HT-29 (cell line): ENCODE results near the gene FAM20C. TPM values are rescaled to one million over a fixed set of nuclear protein-coding genes. Genes with fewer than 3 reads are reported as not detected.

Experiments used
- DNase-seq: peaks from one replicate; pipeline ENCODE4 v3.0.0-alpha.2; 2015; ENCODE audit warnings: low spot score
- total RNA-seq: library from RNA; depleted of rRNA; stranded (reverse); fragments of >200 nt; shearing (Covaris generic); gene quantifications from 2 replicates; pipeline ENCODE4 v1.2.3, GENCODE V29; 2014; rRNA removed

Gene FAM20C
- not detected in 2 replicates for total RNA-seq

DNA sequence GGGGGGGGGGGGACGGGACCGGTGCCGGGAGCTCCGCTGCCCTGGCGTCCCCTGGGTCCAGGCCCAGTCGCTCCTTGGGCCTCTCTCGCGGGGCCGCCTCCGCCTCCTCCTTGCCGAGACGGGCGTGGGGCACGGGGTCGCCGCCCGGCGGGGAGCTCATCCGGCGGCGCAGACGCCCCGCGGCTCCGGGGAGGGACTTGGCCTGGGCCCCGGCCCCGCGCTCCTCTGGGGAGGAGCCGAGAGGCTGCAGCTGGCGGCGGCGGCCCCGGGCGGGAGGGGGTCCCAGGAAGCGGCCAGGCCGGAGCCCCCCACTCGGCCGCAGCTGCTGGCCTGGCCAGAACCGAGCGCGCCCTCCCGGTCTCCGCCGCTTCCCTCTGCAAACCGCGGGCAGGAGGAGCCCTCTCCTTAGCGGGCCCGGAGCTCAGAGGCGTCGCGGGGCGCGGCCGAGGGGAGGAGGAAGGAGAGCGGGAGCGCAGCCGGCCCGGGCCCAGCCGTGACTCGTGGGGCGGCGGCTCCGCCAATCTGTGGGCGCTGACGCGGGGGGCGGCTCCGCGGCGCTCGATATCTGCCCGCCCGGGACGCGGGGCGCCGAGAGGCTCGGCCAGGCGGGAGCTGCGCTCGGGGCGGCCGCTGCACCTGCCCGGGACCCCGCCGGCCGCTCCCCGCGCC lies at the start of gene FAM20C:
FAM20C (plus strand) TSS at position 591 of the 669 bp plus-strand sequence. CDS start 629 bp downstream, outside the sequence.
- DNase-seq = no peak

DNA sequence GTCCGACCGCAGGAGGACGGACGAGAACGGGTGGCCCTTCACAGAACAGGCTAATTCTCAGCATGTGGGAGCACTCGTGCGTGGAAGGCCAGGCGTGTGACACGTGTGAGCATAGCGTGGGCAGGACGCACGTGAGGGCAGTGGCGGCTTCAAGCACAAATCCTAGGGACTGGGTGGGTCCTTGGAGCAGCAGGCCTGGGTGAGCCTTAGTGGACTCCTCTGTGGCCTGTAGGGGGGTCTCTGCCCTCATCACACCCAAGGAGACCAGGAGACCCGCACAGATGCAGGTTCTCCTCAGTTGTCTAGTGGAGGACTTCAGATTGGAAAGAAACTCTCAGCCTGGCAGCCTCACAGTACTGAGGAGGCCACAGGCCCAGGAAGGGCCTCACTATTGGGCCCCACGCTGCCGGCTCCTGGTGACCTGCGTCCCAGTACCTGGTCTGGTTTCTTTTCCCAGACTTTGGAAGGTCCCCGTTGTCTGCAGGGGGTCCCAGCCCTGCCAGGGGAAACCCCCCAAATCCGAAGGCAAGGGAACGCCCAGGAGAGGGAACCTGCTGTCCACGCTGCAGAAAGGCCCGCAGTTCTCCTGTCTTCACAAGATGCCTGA lies 49.1 kb upstream of the FAM20C start:
- DNase-seq = no peak

DNA sequence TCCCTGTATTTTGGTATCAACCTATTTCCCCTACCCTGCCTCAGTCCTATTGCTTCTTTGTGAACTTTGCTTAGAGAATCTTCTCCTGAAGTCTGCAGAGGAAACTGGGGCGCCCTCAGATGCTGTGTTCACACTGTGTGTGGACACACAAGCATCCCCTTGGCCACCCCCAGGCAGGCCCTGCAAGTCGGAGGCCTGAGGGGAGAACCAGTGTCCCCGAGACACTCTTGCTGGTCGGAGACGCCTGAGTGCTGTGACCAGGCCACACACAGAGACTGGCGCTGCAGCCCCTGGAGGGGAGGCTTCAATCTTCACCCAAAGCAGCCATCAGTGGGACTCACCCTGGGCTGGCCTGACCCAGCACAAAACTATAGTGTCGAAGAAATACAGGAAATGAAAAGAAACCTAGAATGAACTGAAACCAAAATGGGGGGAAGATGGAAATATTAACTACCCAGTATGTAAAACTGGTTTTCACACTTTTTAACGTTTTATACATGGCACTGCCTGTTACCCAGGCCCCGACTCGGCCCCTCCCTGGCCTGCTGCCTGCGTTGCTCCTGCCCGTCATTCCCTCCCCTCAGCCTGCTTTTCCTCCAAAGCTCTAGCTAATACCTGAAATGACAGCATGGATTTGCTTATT lies 48.4 kb upstream of the FAM20C start:
- no peak for DNase-seq

DNA sequence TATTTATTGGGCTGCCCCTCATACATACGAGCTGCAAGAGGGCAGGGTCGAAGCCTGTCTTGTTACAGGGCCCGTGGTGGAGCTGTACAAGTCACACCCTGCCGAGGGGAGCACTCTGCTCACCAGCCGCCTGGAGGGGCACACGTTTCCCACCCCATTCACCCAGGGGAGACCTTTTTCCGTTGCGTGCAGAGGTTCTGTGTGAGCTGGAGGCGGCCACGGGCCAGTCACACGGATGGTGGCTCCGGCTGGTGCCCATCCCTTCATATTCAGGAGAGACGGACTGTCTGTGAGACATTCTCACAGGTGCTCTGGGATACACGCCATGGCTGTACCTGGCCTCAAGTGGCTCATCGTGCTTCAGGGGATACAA lies 47.9 kb upstream of the FAM20C start:
- no peak for DNase-seq

DNA sequence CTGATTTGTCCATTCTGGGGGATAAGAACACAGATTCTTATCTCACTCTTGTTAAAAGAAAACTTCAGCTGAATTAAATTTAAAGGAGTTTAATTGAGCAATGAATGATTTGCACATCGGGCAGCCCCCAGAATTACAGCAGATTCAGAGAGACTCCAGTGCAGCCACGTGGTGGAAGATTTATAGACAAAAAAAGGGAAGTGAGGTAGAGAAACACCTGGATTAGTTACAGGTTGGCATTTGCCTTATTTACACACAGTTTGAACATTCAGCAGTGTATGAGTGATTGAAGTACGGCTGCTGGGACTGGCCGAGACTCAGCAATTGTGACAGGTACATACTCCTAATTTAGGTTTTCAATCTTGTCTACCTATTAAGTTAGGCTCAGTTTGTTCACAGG lies 46.5 kb upstream of the FAM20C start:
- no peak for DNase-seq

DNA sequence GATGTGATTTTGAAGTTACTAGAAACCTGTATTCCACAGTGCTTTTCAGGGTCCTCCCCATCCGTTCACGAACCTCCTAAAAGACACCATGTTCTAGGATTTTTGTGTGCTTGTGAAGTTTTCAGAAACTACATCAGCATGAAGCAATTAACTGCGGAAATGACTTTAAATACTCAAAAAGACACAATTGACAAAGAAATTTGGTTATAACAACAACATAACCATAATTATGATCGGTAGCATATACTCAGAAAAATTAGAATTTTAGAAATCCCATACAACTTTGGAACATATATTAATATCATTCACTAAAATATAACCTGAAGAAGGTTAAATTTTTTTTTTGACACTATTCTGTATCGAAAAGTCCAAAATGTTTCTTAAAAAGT lies 43.8 kb upstream of the FAM20C start:
- no peak for DNase-seq

DNA sequence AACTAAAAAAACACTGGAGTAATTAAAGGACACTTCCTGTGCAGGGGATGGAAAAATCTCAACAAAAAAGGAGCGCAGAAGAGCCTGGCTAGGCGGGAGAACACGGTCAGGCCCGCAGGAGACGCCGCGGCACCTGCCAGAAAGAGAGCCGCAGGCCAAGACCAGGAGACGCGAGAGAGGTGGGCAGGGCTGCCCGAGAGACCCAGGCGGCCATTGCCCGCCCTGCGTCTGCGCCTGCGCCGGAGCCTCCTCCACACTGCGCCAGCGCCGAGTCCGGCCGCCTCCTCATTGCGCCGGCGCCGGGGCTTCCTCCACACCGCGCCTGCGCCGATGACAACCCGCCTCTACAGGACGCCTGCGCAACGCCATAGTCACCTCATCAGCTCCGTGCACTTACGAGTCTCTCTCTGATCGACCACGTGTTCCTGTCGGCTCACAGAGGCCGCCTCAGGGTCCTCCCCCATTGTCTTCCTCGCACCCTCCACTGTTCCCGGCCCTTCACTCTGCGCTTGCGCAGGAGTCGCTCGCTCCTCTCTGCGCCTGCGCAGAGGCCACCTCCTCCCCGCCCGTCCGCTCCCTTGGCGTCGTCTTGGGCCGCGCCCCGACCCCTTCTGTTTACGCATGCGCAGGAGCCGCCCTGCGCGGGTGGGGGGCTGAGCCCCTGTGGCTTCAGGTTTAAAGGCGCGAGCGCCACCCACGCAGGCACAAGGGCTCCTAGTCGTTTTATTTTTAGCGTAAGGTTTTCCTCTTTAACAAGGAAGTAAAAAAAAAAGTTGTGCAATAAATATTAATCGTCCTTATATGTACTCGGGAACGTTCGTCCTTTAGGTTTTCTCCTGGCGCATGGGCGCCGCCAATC lies 43.2 kb upstream of the FAM20C start:
- DNase-seq = peak; percentile 99

DNA sequence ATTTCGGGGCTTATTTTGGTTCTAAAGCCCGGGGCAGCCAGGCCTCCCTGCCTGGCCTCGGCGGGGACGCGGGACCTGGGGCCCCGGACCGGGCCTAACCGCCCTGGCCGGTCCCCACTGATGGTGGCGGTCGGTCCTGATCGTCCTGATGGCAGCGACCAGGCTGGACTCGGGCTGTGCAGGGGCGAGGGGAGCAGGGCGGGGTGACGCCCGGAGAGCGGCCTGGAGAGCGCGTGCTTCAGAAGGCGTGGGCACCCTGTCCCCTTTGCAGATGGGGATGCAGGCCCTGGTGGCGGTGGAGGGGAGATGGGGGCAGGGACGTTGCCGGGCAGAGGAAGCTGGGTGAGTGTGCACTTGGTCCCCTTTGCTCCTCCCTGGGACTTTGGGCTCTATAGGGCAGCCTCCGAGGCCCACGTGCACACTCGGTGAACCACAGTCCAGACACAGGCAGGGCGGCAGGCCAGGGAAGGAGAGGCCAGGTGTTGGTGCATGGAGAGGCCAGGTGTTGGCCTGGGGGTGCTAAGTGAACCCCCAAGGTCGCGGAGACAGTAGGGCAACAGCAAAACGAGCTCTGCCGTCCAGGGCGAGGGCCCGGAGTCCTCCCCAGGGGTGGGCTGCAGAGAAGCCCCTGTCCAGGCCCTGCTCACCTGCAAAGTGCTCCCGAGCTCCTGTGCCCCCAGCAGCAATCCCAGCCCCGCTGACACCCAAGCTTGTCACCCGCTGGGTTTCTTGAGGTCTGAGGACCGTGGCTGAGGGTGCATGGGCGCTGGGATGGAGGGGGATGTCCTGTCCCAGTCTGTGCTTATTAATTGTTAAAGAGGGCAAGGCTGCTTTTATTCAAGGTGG lies 42.4 kb upstream of the FAM20C start:
- no peak for DNase-seq

DNA sequence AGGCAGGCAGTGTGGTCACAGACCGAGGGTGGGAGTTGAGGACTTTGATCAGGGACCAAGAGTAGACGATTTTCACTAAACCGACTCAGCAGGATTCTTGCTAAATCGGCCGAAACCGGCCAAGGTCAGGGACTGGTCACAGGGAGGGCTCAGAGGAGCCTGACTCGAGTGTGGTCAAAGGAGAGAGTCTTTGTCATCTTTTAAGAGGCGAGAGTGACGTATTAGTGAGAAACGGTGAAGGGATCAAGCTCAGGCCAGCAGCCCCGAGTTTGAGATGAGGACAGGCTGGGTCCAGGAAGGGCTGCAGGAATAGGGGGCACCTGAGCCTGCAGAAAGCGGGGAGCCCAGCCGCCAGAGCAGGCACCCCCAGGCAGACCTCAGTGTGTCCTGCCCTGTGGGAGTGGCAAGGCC lies 41.6 kb upstream of the FAM20C start:
- no peak for DNase-seq

DNA sequence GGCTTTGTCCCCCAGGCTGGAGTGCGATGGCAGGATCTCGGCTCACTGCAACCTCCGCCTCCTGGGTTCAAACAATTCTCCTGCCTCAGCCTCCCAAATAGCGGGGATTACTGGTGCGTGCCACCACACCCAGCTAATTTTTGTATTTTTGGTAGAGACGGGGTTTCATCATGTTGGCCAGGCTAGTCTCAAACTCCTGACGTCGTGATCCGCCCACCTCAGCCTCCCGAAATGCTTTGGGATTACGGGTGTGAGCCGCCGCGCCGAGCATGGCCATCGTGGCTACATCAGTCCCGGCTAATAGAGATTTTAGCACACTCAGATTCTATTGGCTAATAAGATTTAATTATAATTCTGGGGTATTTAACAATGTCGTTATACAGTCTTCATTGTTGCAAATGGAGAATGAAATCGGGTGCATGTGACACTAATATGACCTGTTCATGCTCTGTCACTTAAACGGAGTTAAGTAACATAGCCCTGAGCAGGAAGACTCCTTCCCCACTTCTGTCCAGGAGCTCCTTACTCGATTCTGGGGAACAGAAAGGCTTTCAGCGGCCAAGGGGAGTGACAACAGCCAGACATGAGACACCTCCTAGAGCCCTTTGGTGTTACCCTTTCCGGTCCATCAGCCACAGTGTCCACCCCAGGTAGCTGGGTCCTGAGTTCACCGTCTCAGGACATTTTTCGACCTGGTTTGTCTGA lies 40.9 kb upstream of the FAM20C start:
- no peak for DNase-seq

DNA sequence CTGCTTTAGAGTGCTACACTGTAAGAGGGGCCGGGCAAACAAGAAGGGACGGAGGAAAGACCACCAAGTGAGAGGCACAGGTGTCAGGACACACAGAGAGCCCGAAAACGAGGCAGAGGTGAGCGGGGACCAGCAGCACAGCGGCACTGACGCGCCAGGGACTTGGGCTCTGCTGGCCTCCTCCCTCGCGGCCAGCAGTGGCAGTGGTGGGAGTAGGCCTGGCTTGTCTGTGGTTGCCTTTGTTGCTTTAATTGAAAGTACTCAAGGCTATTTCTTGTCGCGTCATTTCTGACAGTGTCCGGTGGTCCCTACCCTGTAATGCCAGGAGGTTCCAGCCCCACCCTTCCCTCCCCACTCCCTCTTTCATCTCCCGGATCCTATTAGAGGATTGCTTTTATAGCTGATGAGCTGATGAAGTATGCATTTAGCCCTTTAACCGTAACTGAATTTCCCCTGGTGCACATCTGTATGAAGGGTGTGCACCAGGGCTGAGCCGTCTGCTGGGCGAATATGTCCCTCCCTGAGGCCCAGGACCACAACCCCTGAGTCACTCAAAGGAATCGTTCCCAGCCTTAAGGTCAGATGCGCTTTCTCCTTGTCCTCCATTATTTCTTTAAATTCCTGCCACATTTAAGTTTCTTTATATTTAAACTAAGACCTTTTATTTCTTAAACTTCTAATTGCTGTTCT lies 39.5 kb upstream of the FAM20C start:
- DNase-seq = no peak

DNA sequence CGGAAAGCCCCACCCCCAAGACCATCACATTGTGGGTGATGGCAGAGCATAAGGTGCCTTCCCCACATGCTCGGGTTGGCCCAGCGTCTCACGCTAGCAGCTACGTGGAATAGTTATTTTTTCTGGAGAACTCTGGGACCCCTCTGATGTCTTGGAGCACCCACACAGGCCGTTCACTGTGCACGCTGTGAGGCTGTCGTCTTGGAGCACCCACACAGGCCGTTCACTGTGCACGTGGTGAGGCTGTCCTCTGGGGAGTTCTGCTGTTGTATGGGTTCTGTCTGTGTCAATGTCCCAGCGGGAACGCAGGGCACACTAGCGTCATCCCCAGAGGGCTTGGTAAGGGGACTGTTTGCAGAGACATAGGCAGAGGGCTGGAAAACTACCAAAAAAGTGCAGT lies 38.8 kb upstream of the FAM20C start:
- DNase-seq = no peak

DNA sequence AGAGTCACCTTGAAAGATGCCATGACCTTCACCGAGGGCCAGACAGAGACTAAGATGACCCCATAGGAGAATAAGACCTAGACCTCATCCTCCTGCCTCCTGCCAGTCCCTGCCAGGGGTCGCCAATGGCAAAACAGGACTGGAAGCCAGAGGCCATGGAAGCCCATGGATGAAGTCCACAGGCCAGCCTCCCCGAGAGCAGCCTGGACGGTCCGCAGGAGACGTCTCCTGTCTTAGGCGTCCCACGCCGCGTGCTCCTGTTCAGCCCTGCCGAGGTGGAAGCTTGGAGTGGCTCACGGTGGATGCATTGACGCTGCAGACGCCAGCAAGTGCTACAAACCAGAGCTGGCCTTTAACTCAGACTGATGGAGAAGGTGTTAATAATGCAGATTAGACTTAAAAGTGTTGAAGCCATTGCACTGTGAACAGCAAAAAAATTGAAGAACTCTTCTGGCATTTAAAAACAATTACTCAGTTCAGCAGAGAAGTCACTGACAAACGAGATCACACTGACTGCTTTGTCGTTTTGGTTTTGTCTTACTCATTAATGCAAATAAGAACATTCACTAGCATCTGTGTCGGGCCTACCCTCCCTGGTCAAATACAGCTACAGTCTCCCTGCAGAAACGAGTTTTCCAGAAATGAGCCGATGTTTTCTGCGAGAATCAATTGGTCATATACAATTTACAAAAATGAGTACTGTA lies 38.1 kb upstream of the FAM20C start:
- DNase-seq = no peak

DNA sequence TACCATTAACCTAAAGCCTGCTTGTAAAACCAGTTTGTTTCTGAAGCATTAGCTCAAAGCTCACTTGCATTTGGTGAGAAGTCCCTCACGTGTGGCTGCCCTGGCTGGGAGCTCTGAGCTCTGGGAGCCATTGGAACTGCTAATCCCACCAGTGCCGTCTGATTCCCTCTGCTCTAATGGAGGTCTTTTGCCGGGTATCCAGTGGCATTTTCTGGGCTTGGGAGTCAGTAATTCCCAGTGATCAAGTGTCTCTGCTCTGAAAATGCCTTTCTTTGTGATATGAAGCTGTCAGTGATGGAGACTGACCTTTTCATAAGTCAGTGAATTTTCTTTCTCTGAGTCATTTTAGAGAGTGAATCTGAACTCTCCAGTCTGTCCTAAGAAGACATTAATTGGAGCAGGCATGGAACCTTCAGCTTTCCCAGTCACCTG lies 36.9 kb upstream of the FAM20C start:
- DNase-seq = no peak

DNA sequence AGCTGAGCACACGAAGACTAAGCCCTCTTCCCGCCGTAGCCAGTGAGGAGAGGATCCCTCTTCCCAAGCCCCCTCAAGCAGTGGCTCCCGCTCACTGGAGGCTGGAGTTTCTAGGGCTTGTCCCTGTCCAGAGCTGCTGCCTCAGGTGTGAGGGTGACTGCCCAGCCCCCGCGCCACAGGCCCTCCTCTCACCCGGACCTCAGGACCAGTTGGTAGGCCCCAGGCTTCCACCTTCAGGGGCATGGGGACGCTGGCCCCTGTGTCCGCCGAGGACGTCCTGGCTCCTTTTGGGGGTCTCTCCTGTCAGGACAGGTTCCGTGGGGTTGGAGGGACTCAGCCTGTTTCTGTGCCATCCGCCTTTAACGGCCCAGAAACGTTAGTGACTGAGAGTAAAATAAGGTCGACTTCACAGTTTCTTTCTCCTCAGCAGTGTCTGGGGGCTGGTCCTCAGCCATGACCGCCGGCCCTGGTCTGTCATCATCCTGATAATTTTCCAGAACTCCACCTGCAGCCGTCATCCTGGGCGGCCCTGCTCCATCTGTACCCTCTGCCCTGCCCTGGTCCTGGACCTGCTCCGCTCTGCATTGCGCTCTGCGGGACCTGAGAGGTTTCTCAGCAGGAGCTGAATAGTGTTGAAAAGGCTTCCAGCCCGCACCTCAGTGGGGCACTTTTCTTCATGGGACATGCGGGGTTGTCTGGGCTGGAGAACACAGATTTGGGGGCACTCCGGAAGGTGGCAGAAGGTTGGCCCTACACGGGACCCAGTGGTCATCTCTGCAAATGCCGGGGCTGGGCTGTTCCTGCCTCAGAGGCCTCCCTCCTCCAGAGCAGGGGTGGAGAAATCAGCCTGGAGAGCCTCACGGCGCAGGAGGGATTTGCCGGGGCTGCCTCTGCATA lies 36.0 kb upstream of the FAM20C start:
- DNase-seq = no peak

DNA sequence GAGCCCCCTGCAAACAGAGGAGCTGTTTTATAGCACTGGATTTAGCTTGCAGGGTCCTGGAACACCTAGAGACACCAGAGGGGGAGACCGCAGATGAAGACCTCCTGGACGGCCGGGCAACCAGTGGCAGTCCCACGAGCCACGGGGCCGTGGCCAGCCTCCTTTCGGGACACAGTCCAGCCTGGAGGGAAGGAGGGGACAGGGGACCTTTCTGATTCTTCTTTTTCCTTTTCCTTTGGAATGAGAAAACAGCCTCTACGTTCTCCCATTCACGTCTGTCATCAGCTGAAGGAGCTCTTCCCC lies 35.4 kb upstream of the FAM20C start:
- DNase-seq = no peak

DNA sequence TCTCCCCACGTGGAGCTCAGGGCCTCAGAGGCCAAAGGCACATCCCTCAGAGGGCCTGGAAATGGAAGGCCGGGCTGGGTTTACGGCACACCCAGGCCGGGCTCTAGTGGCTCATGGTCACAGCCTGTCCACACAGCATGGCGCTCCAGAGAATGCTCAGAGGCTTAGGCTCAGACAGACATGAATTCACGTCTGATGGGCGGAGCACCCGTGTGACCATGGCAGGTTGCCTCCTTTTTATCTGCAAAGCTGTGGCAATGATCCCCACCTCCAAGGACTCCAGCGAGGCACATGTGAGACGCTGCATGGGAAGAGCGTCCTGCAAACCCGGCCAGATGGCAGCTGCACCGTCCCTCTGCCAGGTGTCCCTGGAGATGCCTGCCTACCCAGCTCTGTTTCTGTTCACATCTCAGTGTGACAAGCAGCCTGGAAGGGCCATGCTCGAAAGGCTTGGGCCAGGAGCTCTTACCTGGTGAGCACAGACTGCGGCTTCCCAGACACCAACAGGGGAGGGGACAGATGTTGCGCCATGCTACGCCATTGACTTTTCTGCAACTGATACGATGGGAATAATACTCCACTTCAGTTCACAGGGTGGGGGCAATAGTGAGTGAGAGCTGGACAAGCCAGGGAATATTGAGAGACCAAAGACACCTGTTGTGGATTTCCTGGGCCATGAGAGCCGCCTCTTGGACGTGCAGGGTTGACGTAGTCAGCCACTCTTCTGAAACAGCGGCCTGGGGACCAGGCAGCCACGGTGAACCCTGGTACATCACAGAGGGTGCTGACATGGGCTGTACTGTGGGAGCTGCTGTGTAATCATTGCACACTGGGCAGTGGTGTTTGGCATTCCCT lies 34.4 kb upstream of the FAM20C start:
- DNase-seq = no peak

DNA sequence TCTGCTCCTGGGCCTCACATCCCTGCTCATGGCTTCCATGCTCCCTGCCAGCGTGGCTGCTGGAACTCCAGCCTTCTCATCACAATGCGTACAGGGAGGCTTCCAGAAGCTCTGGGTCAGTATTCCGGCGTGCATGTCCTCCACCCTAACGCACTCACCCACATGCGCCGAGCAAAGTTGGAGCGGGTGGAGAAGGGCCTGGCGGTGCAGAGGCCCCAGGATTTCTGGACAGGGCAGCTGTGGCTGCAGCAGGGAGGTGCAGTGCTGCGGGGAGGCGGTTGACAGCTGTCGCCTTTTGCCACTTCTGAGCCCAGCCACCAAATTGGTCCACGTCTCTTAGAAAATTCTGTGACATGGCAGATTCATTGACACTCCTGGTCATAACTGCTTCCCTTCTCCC lies 33.6 kb upstream of the FAM20C start:
- DNase-seq = no peak
